ENCODE data around the gene CRELD2. TPM values are rescaled to one million over a fixed set of nuclear protein-coding genes. Genes with fewer than 3 reads are reported as not detected.
A peak's percentile ranks its signal among the peaks of the same experiment; 100 is the strongest.

The CRELD2 gene
- total and polyA plus RNA-seq, 8 donors: 28.5 to 79.7 (median 34.1) TPM

GRCh38 chr22:49946612-49947295 lies 28.3 kb downstream of the CRELD2 start:
- Histone ChIP-seq H3K36me3 (no peaks in the 10 kb centered on the region), H3K4me3 (peak overlapping the region in 1 of 2 donors; percentile 36), H3K4me1 (peaks cover 10 to 38% of the 10 kb centered on the region in 2 donors), H3K9me3 (no peaks in the 10 kb centered on the region), H3K27ac (peak overlapping the region in 1 of 2 donors; percentile 77), H3K27me3 (no peaks in the 10 kb centered on the region)
- ATAC-seq (no peak), DNase-seq (no peak)
- TF ChIP-seq CTCF (IDR thresholded peaks at IDR 0.05): no peak
- intact Hi-C loops (cut with DNase I): no loop called here

- no peaks in the 10 kb centered on the region for H3K36me3 ChIP-seq
- DNase-seq (no peak), ATAC-seq (no peak)
- intact Hi-C loops (cut with DNase I): no loop called here
- H3K4me3 ChIP-seq: peak overlapping the region in 1 of 2 donors; percentile 36
- peaks cover 15 to 43% of the 10 kb centered on the region in 2 donors for H3K4me1 ChIP-seq
- no peaks in the 10 kb centered on the region for H3K27me3 ChIP-seq
- H3K27ac ChIP-seq: peak overlapping the region; percentile 77 to 86
- no peak for TF ChIP-seq CTCF (IDR thresholded peaks at IDR 0.05)
- H3K9me3 ChIP-seq: no peaks in the 10 kb centered on the region
Observed at GRCh38 chr22:49947296-49947622, 28.8 kb downstream of the CRELD2 start.

GRCh38 chr22:49948116-49948957 lies 29.9 kb downstream of the CRELD2 start:
- Histone ChIP-seq H3K9me3 (no peaks in the 10 kb centered on the region), H3K27ac (peak overlapping the region; percentile 77 to 86), H3K4me3 (peak overlapping the region; percentile 27 to 36), H3K27me3 (no peaks in the 10 kb centered on the region), H3K36me3 (no peaks in the 10 kb centered on the region), H3K4me1 (peaks cover 23 to 54% of the 10 kb centered on the region in 2 donors)
- ATAC-seq (peak; percentile 13), DNase-seq (peak in 1 of 4 donors; percentile 84)
- intact Hi-C loops (cut with DNase I): no loop called here
- no peak for TF ChIP-seq CTCF (IDR thresholded peaks at IDR 0.05)

GRCh38 chr22:49948958-49949913 lies 30.8 kb downstream of the CRELD2 start:
- Histone ChIP-seq H3K27me3 (no peaks in the 10 kb centered on the region), H3K36me3 (no peaks in the 10 kb centered on the region), H3K4me1 (peaks cover 31 to 63% of the 10 kb centered on the region in 2 donors), H3K4me3 (peak overlapping the region; percentile 27 to 36), H3K9me3 (no peaks in the 10 kb centered on the region), H3K27ac (peak overlapping the region; percentile 77 to 86)
- peak; percentile 62 for ATAC-seq
- DNase-seq: peak in 3 of 4 donors; percentile 74 to 93 (median 91)
- TF ChIP-seq CTCF (IDR thresholded peaks at IDR 0.05): no peak
- intact Hi-C loops (cut with DNase I): no loop called here
